Measurements from ENCODE around the gene NELFE.

NELFE gene

GRCh38 chr6:31968791-31969711, 10.3 kb upstream of the NELFE start:
- peak overlapping the region; percentile 99 for H3K27ac Mint-ChIP-seq
- no peaks in the 10 kb centered on the region for H3K27me3 Mint-ChIP-seq
- peaks cover 31 to 63% of the 10 kb centered on the region in 2 donors for H3K4me1 Mint-ChIP-seq
- H3K4me3 Mint-ChIP-seq, result peak overlapping the region in 1 of 2 donors; percentile 98
- no peak for DNase-seq
- H3K9me3 Mint-ChIP-seq, result no peaks in the 10 kb centered on the region
- peaks cover 43 to 51% of the 10 kb centered on the region in 2 donors for H3K36me3 Mint-ChIP-seq
- no peak for ATAC-seq (replicated peaks)

DNA sequence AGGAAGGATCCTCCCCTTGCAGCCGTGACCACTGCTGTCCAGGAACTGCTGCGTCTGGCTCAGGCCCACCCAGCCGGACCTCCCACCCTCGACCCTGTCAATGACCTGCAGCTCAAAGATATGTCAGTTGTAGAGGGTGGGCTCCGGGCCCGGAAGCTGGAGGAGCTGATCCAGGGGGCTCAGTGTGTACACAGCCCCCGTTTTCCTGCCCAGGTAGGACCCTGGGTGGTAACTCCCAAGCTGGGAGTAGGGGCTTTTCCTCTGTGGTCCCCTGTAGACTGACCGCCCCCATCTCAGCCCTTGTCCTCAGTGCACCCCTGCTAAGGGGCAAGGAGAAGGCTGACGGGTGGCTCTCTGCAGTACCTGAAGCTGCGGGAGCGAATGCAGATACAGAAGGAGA, 9.6 kb upstream of the NELFE start:
- Mint-ChIP-seq H3K27me3 (no peaks in the 10 kb centered on the region), H3K27ac (no peak overlapping the region), H3K4me3 (no peak overlapping the region), H3K4me1 (peaks cover 30 to 56% of the 10 kb centered on the region in 2 donors), H3K9me3 (no peaks in the 10 kb centered on the region), H3K36me3 (peaks cover 47 to 51% of the 10 kb centered on the region in 2 donors)
- no peak for DNase-seq
- ATAC-seq (replicated peaks), result no peak

DNA sequence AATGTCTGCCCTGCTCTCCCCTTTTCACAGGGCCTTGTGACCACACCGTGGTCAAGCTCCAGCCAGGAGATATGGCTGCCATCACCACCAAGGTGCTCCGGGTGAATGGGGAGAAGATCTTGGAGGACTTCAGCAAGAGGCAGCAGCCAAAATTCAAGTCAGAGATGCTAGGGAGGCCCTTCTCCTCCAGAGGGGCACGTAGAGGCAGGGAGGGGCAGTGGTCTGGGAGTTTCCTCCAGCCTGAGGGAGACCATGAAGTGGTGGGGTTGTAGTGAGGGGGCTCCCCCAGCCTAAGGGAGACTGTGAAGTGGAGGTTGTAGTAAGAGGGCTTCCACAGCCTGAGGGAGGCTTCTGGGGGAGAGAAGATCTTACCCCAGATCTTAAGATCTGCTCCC, 9.2 kb upstream of the NELFE start:
- ATAC-seq (replicated peaks) (no peak), DNase-seq (no peak)
- H3K4me3 Mint-ChIP-seq, result no peak overlapping the region
- H3K27ac Mint-ChIP-seq, result peak overlapping the region; percentile 84
- no peaks in the 10 kb centered on the region for H3K9me3 Mint-ChIP-seq
- H3K4me1 Mint-ChIP-seq, result peaks cover 26 to 52% of the 10 kb centered on the region in 2 donors
- no peaks in the 10 kb centered on the region for H3K27me3 Mint-ChIP-seq
- H3K36me3 Mint-ChIP-seq, result peaks cover 49 to 51% of the 10 kb centered on the region in 2 donors

GRCh38 chr6:31966997-31967925, 8.5 kb upstream of the NELFE start:
- H3K36me3 Mint-ChIP-seq, result peaks cover 55 to 58% of the 10 kb centered on the region in 2 donors
- DNase-seq (no peak), ATAC-seq (replicated peaks) (no peak)
- H3K4me3 Mint-ChIP-seq, result no peak overlapping the region
- no peaks in the 10 kb centered on the region for H3K9me3 Mint-ChIP-seq
- H3K27ac Mint-ChIP-seq, result peak overlapping the region; percentile 84
- no peaks in the 10 kb centered on the region for H3K27me3 Mint-ChIP-seq
- H3K4me1 Mint-ChIP-seq, result peaks cover 23 to 45% of the 10 kb centered on the region in 2 donors

DNA sequence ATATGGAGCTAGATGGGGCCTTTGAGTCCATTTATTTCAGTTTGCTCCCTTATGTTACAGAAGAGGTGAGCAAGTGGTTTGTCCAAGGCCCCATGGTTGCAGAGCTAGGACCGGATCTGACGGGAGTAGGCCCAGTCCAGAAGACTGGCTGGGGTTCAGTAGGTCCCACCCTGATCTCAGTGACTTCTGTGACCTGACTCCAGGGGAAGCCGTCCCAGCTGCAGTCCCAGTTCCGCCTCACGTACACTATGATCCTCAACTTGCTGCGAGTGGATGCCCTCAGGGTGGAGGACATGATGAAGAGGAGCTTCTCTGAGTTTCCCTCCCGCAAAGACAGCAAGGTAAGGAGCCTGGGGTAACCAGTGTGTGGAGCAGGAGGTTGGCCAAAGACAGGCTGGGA, 7.7 kb upstream of the NELFE start:
- Mint-ChIP-seq H3K4me1 (peaks cover 28 to 41% of the 10 kb centered on the region in 2 donors), H3K27me3 (no peaks in the 10 kb centered on the region), H3K27ac (no peak overlapping the region), H3K9me3 (no peaks in the 10 kb centered on the region), H3K36me3 (peaks cover 61 to 66% of the 10 kb centered on the region in 2 donors), H3K4me3 (no peak overlapping the region)
- DNase-seq, result no peak
- ATAC-seq (replicated peaks), result no peak

DNA sequence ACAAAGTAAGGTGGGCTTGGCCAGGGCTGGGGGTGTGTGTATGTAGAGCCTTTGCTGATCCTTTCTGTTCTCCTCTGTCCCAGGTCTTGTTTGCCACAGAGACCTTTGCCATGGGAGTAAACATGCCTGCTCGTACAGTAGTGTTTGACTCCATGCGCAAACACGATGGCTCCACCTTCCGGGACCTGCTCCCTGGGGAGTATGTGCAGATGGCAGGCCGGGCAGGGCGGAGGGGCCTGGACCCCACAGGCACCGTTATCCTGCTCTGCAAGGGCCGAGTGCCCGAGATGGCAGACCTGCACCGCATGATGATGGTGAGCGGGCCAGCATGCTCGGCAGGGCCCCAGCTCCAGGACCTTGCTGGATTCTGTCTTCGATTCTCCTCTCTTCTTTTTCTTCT, 6.9 kb upstream of the NELFE start:
- H3K9me3 Mint-ChIP-seq, result no peaks in the 10 kb centered on the region
- ATAC-seq (replicated peaks) (no peak), DNase-seq (no peak)
- peaks cover 68 to 74% of the 10 kb centered on the region in 2 donors for H3K36me3 Mint-ChIP-seq
- H3K27ac Mint-ChIP-seq, result no peak overlapping the region
- peaks cover 32 to 43% of the 10 kb centered on the region in 2 donors for H3K4me1 Mint-ChIP-seq
- H3K4me3 Mint-ChIP-seq, result no peak overlapping the region
- H3K27me3 Mint-ChIP-seq, result no peaks in the 10 kb centered on the region

DNA sequence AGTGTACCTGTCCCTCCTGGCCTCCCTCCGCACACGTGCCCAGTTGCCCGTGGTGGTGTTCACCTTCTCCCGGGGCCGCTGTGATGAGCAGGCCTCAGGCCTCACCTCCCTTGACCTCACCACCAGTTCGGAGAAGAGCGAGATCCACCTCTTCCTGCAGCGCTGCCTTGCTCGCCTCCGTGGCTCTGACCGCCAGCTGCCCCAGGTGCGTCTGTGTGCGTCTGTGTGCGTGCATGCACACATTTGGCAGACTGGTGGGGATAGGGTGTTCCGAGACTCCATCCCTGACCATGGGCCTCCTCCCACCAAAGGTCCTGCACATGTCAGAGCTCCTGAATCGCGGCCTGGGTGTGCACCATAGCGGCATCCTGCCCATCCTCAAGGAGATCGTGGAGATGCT, 5.2 kb upstream of the NELFE start:
- Mint-ChIP-seq H3K27me3 (no peaks in the 10 kb centered on the region), H3K36me3 (peaks cover 62 to 75% of the 10 kb centered on the region in 2 donors), H3K27ac (peak overlapping the region; percentile 73), H3K4me3 (no peak overlapping the region), H3K9me3 (no peaks in the 10 kb centered on the region), H3K4me1 (peaks cover 25 to 42% of the 10 kb centered on the region in 2 donors)
- no peak for ATAC-seq (replicated peaks)
- DNase-seq, result no peak

DNA sequence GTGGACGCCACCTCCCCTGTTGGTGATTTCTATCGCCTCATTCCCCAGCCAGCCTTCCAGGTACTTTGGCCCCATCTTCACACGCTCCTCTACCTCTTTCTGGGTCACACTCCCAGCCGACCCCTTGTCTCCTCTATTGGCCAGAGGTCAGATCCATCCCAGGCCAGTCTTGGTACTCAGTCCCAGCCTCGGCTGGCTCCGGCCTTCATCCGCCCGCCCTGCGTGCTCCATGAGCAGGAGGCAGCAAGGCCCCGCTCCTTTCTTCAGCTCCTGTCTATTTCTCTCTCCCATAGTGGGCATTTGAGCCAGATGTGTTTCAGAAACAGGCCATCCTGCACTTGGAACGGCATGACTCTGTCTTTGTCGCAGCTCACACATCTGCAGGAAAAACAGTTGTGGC, 2.8 kb upstream of the NELFE start:
- peaks cover 46 to 65% of the 10 kb centered on the region in 2 donors for H3K36me3 Mint-ChIP-seq
- DNase-seq, result no peak
- no peaks in the 10 kb centered on the region for H3K9me3 Mint-ChIP-seq
- H3K27me3 Mint-ChIP-seq, result no peaks in the 10 kb centered on the region
- H3K27ac Mint-ChIP-seq, result peak overlapping the region; percentile 81
- no peak for ATAC-seq (replicated peaks)
- H3K4me1 Mint-ChIP-seq, result peaks cover 27 to 48% of the 10 kb centered on the region in 2 donors
- H3K4me3 Mint-ChIP-seq, result peak overlapping the region in 1 of 2 donors; percentile 10

DNA sequence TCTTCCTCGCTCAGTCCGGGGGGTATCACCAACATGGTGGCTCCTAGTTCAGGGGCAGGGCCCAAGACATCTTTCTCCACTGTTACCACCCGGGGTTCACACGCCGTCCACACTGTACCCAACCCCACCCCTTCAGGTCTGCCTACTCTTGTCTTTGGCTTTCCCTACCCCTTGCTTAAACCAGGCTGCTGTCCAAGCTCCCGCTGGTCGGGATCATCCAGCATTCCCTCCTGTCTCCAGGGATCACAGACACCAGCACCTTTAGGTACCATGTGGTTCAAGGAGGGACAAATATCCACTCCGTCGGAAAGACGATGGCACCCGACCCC, 395 bp downstream of the NELFE start:
- Mint-ChIP-seq H3K4me3 (peak overlapping the region; percentile 91 to 99), H3K36me3 (peaks cover 45 to 65% of the 10 kb centered on the region in 2 donors), H3K27me3 (no peaks in the 10 kb centered on the region), H3K27ac (peak overlapping the region; percentile 98), H3K9me3 (no peaks in the 10 kb centered on the region), H3K4me1 (peaks cover 28 to 51% of the 10 kb centered on the region in 2 donors)
- no peak for DNase-seq
- ATAC-seq (replicated peaks), result peak in 1 of 2 donors; percentile 3

GRCh38 chr6:31956796-31957195, 2.0 kb downstream of the NELFE start:
- Mint-ChIP-seq H3K36me3 (peaks cover 40 to 58% of the 10 kb centered on the region in 2 donors), H3K4me1 (peaks cover 29 to 55% of the 10 kb centered on the region in 2 donors), H3K9me3 (no peaks in the 10 kb centered on the region), H3K4me3 (peak overlapping the region in 1 of 2 donors; percentile 30), H3K27ac (no peak overlapping the region), H3K27me3 (no peaks in the 10 kb centered on the region)
- DNase-seq (no peak), ATAC-seq (replicated peaks) (no peak)

DNA sequence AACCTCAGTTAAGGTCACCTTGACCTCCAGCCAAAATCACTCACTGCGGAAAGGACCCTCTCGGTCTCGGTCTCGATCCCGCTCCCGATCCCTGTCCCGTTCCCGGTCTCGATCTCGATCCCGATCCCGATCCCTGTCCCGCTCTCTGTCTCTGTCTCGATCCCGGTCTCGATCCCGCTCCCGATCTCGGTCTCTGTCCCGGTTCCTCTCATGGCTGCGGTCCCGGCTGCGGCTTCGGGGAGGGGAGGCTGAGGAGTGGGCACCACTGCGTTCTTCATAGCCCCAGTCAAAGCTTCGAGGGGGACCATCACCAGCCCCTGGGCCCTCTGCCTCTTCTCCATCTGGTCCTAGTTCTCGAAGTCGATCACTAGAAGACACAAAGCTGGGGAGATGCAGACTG, 4.3 kb downstream of the NELFE start:
- H3K27me3 Mint-ChIP-seq, result no peaks in the 10 kb centered on the region
- no peaks in the 10 kb centered on the region for H3K9me3 Mint-ChIP-seq
- peaks cover 15 to 33% of the 10 kb centered on the region in 2 donors for H3K4me1 Mint-ChIP-seq
- peak overlapping the region; percentile 71 for H3K27ac Mint-ChIP-seq
- H3K36me3 Mint-ChIP-seq, result peaks cover 23 to 48% of the 10 kb centered on the region in 2 donors
- DNase-seq (no peak), ATAC-seq (replicated peaks) (no peak)
- no peak overlapping the region for H3K4me3 Mint-ChIP-seq

GRCh38 chr6:31952890-31953289, 5.9 kb downstream of the NELFE start:
- Mint-ChIP-seq H3K4me1 (peaks cover 11 to 20% of the 10 kb centered on the region in 2 donors), H3K4me3 (no peak overlapping the region), H3K27me3 (no peaks in the 10 kb centered on the region), H3K27ac (no peak overlapping the region), H3K9me3 (no peaks in the 10 kb centered on the region), H3K36me3 (peaks cover 23 to 40% of the 10 kb centered on the region in 2 donors)
- ATAC-seq (replicated peaks) (no peak), DNase-seq (no peak)

DNA sequence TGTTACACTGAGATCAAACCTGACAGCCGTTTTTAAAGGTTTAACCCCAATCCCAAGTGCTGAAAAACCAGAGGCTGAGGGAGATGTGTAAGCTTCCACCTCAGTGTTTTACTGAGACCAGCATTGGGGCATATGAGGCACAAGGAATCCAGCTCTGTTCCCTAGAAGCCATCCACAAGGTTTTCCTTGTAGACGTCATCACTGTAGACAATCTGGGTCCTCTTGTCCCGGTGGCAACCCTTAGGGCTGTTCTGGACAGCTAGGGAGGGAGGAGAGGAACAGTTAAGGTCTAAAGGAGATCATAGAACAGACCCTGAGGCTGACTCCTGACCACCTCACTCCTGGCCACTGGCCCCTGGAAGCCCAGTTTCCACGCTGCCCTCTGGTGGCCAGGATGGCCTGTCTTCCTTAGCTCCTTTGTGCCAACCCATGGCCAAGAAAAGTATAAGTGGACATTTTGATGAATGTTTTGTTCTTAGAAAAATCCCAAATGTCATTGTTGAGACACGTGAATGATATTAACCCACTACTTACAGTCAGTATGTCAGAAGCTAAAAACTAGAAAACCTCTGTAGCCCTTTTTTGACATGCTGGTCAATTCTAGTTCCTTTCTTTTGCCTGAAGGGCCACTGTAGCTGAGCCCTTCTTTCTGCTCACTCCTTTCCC, 6.5 kb downstream of the NELFE start:
- no peak overlapping the region for H3K27ac Mint-ChIP-seq
- peaks cover 8 to 14% of the 10 kb centered on the region in 2 donors for H3K4me1 Mint-ChIP-seq
- no peak overlapping the region for H3K4me3 Mint-ChIP-seq
- DNase-seq (no peak), ATAC-seq (replicated peaks) (peak; percentile 67 to 74)
- H3K27me3 Mint-ChIP-seq, result no peaks in the 10 kb centered on the region
- H3K9me3 Mint-ChIP-seq, result no peaks in the 10 kb centered on the region
- H3K36me3 Mint-ChIP-seq, result peaks cover 23 to 40% of the 10 kb centered on the region in 2 donors

Measured in stimulated activated naive B cell treated with anti-CD40 and anti-IgM and Interleukin-4, amounts not matched to agents 10 μg/mL and 1 μg/mL and 100 μg/mL, for 72 hours (primary cell).